SK-N-SH (cell line): Measurements from ENCODE around the gene RPA4. TPM values are rescaled to one million over a fixed set of nuclear protein-coding genes. Genes with fewer than 3 reads are reported as not detected.

Experiments
- CTCF ChIA-PET: fragments of 300-600, 350-600 bp; formaldehyde crosslinking; extraction: SDS; loops from one replicate; lab custom pipeline; 2021; lab: Yijun Ruan, JAX
- POLR2A ChIA-PET: fragments of 350-600 bp; sonication (Branson Sonifier 250); formaldehyde crosslinking; extraction: SDS; loops from one replicate; lab custom pipeline; 2020; ENCODE audit warnings: antibody characterized with exemption, inconsistent platforms; lab: Yijun Ruan, JAX
- DNase-seq: peaks from one replicate; pipeline ENCODE4 v3.0.0; 2012
- H2AFZ ChIP-seq: fragments of 200-600 bp; sonication (generic); 2 replicates; pipeline ENCODE4 v1.8.1; 2016; ENCODE audit warnings: antibody characterized with exemption, mild to moderate bottlenecking, low read depth
- H3F3A ChIP-seq: fragments of 200-600 bp; sonication (generic); replicated peaks from 2 replicates; pipeline ENCODE3; 2016; ENCODE audit warnings: antibody characterized with exemption, mild to moderate bottlenecking; ENCODE audit not compliant: insufficient read depth
- H3K27ac ChIP-seq, 2 experiments: fragments of 200-500 bp in 1 of 2; fragments of 200-600 bp in 1 of 2; sonication (Bioruptor generic) in 1 of 2; sonication (generic), shearing (Covaris generic) in 1 of 2; 2 replicates each; pipeline versions ENCODE4 v1.5.1 to v1.6.1; 2014 to 2016; ENCODE audit warnings: low read depth in 2 of 2, inconsistent platforms in 1 of 2, low read length in 1 of 2, mild to moderate bottlenecking in 1 of 2, mixed read lengths in 1 of 2
- H3K27me3 ChIP-seq: fragments of 200-600 bp; sonication (generic), shearing (Covaris generic); 2 replicates; pipeline ENCODE4 v1.6.1; 2016; ENCODE audit warnings: mixed run types; ENCODE audit not compliant: insufficient read depth
- H3K36me3 ChIP-seq, 2 experiments: fragments of 200-500 bp in 1 of 2; fragments of 200-600 bp in 1 of 2; sonication (Bioruptor generic) in 1 of 2; sonication (generic) in 1 of 2; replicated peaks in 1 of 2; 2 replicates each; pipeline versions ENCODE3 to v1.5.1; 2014 to 2016; ENCODE audit warnings: low read length in 1 of 2, mild to moderate bottlenecking in 1 of 2; ENCODE audit not compliant: insufficient read depth in 2 of 2, control insufficient read depth in 1 of 2
- H3K4me1 ChIP-seq, 2 experiments: fragments of 200-500 bp in 1 of 2; fragments of 200-600 bp in 1 of 2; sonication (Bioruptor generic) in 1 of 2; sonication (generic), shearing (Covaris generic) in 1 of 2; 2 replicates each; pipeline versions ENCODE4 v1.5.1 to v1.6.1; 2014 to 2016; ENCODE audit warnings: low read depth in 1 of 2, low read length in 1 of 2, mixed run types in 1 of 2; ENCODE audit not compliant: insufficient read depth in 2 of 2, control insufficient read depth in 1 of 2
- H3K4me2 ChIP-seq: fragments of 200-600 bp; sonication (generic), shearing (Covaris generic); 2 replicates; pipeline ENCODE4 v1.6.1; 2017; ENCODE audit warnings: mixed run types
- H3K4me3 ChIP-seq, 2 experiments: fragments of 200-500 bp in 1 of 2; fragments of 200-600 bp in 1 of 2; sonication (Bioruptor generic) in 1 of 2; sonication (generic), shearing (Covaris generic) in 1 of 2; 2 replicates each; pipeline versions ENCODE4 v1.5.1 to v1.8.1; 2014 to 2016; ENCODE audit warnings: low read depth in 2 of 2, inconsistent platforms in 1 of 2, low read length in 1 of 2, mild to moderate bottlenecking in 1 of 2, mixed read lengths in 1 of 2, moderate library complexity in 1 of 2
- H3K79me2 ChIP-seq: fragments of 200-600 bp; sonication (generic); 2 replicates; pipeline ENCODE4 v1.8.1; 2017; ENCODE audit warnings: mild to moderate bottlenecking; ENCODE audit not compliant: insufficient read depth
- H3K9ac ChIP-seq: fragments of 200-600 bp; sonication (generic); 2 replicates; pipeline ENCODE4 v1.6.1; 2017; ENCODE audit warnings: mixed run types
- H3K9me2 ChIP-seq: fragments of 200-600 bp; sonication (generic); 2 replicates; pipeline ENCODE4 v1.6.1; 2017; ENCODE audit warnings: mixed run types
- H3K9me3 ChIP-seq: fragments of 200-600 bp; sonication (generic); 2 replicates; pipeline ENCODE4 v1.6.1; 2017; ENCODE audit warnings: mixed run types, mild to moderate bottlenecking, moderate library complexity
- H4K20me1 ChIP-seq: fragments of 200-600 bp; sonication (generic); 2 replicates; pipeline ENCODE4 v1.6.1; 2017; ENCODE audit warnings: mild to moderate bottlenecking, mixed run types; ENCODE audit not compliant: insufficient read depth
- CHD2 ChIP-seq: fragments of 150-350 bp; IDR thresholded peaks from 2 replicates; pipeline ENCODE4 v1.6.1; 2018; ENCODE audit warnings: low read length; ENCODE audit not compliant: partially characterized antibody
- GATA2 ChIP-seq: sonication (generic); formaldehyde crosslinking; IDR thresholded peaks from 2 replicates; pipeline ENCODE4 v1.5.0; 2020; ENCODE audit warnings: mild to moderate bottlenecking, missing genetic modification reagents
- JUND ChIP-seq: IDR thresholded peaks from 2 replicates; pipeline ENCODE4 v1.4.0; 2012
- MEF2A ChIP-seq: IDR thresholded peaks from 2 replicates; pipeline ENCODE4 v1.4.0; 2012; ENCODE audit warnings: low read depth, borderline replicate concordance
- RAD21 ChIP-seq: IDR thresholded peaks from 2 replicates; pipeline ENCODE4 v1.6.1; 2012; ENCODE audit warnings: mild to moderate bottlenecking, low read length
- RCOR1 ChIP-seq: fragments of 150-350 bp; IDR thresholded peaks from 2 replicates; pipeline ENCODE4 v1.6.1; 2017; ENCODE audit warnings: antibody characterized with exemption, low read length
- SIN3A ChIP-seq: IDR thresholded peaks from 2 replicates; pipeline ENCODE4 v1.6.1; 2012; ENCODE audit warnings: low read depth, mild to moderate bottlenecking, low read length, moderate library complexity, borderline replicate concordance
- TAF1 ChIP-seq: IDR thresholded peaks from 2 replicates; pipeline ENCODE4 v1.6.1; 2012; ENCODE audit warnings: low read depth, mild to moderate bottlenecking, low read length, moderate library complexity, borderline replicate concordance
- YY1 ChIP-seq: IDR thresholded peaks from 2 replicates; pipeline ENCODE4 v1.4.0; 2012; ENCODE audit warnings: low read depth, mild to moderate bottlenecking
- WGBS: methylation state at CpG from one replicate; pipeline ENCODE4 v1.1.6; 2017; ENCODE audit warnings: low lambda C conversion rate; 5-methylcytosine and 5-hydroxymethylcytosine counted together
- polyA plus RNA-seq, 3 experiments: library from polyadenylated mRNA; depleted of rRNA; stranded (reverse); fragments of >200 nt; gene quantifications; 2 replicates each; pipeline ENCODE4 v1.2.3, GENCODE V29; 2012
- TF ChIP-seq, protein P1 (sequence below): fragments of 150-350 bp; IDR thresholded peaks from 2 replicates; pipeline ENCODE4 v1.6.1; 2016; ENCODE audit warnings: mild to moderate bottlenecking, low read depth, low read length
- TF ChIP-seq, protein P2 (sequence below): IDR thresholded peaks from 2 replicates; pipeline ENCODE4 v1.4.0; 2012; ENCODE audit warnings: low read depth, borderline replicate concordance
- TF ChIP-seq, protein P3 (sequence below): fragments of 200-600 bp; sonication (generic); IDR thresholded peaks from 2 replicates; pipeline ENCODE4 v1.6.1; 2017; ENCODE audit warnings: antibody characterized with exemption, mild to moderate bottlenecking, moderate library complexity
- TF ChIP-seq, protein P4 (sequence below): IDR thresholded peaks from 2 replicates; pipeline ENCODE4; 2012

Gene RPA4
- polyA plus RNA-seq, 1 of the 3 experiments (the other 2 are of a cell fraction) = 0.10 TPM

DNA sequence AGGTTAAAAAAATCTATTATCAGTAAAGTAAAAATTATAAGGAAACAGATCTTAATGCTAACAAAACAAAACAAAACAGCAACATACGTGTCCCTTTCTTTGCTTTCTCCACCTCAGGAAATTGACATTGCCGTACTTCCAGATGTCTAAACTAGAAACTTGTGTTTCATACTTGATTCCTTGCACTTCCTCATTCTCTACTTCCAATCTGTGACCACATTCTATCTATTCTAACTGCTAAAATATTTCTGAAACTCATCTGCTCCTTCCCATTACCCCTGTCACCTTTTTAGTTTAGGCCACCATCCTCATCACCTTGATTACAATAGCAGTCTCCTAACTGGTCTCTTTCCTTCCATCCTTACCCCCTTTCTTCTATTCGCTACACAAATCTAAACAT lies 22.5 kb upstream of the RPA4 start:
- Histone ChIP-seq H4K20me1 (no peaks in the 10 kb centered on the region), H3K4me3 (no peak overlapping the region), H3K9me2 (no peaks in the 10 kb centered on the region), H3K9me3 (no peaks in the 10 kb centered on the region), H2AFZ (no peak overlapping the region), H3K27ac (no peak overlapping the region), H3K9ac (no peak overlapping the region), H3F3A (no peaks in the 10 kb centered on the region), H3K36me3 (no peaks in the 10 kb centered on the region), H3K4me1 (no peaks in the 10 kb centered on the region), H3K79me2 (no peaks in the 10 kb centered on the region)
- no peak for DNase-seq
- CTCF ChIA-PET = no interaction called here
- TF ChIP-seq, protein P1, sequence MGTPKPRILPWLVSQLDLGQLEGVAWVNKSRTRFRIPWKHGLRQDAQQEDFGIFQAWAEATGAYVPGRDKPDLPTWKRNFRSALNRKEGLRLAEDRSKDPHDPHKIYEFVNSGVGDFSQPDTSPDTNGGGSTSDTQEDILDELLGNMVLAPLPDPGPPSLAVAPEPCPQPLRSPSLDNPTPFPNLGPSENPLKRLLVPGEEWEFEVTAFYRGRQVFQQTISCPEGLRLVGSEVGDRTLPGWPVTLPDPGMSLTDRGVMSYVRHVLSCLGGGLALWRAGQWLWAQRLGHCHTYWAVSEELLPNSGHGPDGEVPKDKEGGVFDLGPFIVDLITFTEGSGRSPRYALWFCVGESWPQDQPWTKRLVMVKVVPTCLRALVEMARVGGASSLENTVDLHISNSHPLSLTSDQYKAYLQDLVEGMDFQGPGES = no peak
- TF ChIP-seq, protein P2, sequence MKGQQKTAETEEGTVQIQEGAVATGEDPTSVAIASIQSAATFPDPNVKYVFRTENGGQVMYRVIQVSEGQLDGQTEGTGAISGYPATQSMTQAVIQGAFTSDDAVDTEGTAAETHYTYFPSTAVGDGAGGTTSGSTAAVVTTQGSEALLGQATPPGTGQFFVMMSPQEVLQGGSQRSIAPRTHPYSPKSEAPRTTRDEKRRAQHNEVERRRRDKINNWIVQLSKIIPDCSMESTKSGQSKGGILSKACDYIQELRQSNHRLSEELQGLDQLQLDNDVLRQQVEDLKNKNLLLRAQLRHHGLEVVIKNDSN = no peak
- no peak for TF ChIP-seq YY1
- no peak for TF ChIP-seq GATA2 (CRISPR knock-in tag)
- no peak for TF ChIP-seq RAD21
- TF ChIP-seq, protein P3, sequence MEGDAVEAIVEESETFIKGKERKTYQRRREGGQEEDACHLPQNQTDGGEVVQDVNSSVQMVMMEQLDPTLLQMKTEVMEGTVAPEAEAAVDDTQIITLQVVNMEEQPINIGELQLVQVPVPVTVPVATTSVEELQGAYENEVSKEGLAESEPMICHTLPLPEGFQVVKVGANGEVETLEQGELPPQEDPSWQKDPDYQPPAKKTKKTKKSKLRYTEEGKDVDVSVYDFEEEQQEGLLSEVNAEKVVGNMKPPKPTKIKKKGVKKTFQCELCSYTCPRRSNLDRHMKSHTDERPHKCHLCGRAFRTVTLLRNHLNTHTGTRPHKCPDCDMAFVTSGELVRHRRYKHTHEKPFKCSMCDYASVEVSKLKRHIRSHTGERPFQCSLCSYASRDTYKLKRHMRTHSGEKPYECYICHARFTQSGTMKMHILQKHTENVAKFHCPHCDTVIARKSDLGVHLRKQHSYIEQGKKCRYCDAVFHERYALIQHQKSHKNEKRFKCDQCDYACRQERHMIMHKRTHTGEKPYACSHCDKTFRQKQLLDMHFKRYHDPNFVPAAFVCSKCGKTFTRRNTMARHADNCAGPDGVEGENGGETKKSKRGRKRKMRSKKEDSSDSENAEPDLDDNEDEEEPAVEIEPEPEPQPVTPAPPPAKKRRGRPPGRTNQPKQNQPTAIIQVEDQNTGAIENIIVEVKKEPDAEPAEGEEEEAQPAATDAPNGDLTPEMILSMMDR = no peak
- TF ChIP-seq TAF1 = no peak
- TF ChIP-seq MEF2A = no peak
- TF ChIP-seq RCOR1 = no peak
- TF ChIP-seq, protein P4, sequence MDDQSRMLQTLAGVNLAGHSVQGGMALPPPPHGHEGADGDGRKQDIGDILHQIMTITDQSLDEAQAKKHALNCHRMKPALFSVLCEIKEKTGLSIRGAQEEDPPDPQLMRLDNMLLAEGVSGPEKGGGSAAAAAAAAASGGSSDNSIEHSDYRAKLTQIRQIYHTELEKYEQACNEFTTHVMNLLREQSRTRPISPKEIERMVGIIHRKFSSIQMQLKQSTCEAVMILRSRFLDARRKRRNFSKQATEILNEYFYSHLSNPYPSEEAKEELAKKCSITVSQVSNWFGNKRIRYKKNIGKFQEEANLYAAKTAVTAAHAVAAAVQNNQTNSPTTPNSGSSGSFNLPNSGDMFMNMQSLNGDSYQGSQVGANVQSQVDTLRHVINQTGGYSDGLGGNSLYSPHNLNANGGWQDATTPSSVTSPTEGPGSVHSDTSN = no peak
- TF ChIP-seq CHD2 = no peak
- TF ChIP-seq, all 33 proteins: peak for 0
- no peak overlapping the region for H3K4me2 ChIP-seq
- POLR2A ChIA-PET = no interaction called here
- H3K27me3 ChIP-seq = no peaks in the 10 kb centered on the region
- WGBS = 50% methylated on average over 3 of the region's 3 CpGs

DNA sequence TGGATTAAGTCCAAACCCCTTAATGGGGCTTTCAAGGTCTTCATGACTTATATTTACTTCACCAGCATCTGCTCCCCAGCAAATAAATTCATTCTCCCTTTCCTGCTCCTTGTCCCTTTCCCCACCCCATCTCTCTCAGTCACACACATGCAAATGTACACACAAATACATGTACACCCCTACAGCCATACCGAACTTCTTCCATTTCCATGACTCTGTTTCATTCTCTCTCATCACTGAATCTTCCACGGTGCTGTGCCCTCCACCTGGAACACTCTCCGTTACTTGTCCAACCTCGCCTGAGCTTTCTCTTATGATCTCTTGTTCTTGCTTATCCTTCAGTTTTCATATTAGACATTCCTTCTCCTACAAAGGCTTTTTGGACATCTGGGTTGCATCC lies 22.0 kb upstream of the RPA4 start:
- no peaks in the 10 kb centered on the region for H3K9me3 ChIP-seq
- no peaks in the 10 kb centered on the region for H3K36me3 ChIP-seq
- WGBS = 45% methylated on average over 4 of the region's 4 CpGs
- POLR2A ChIA-PET = no interaction called here
- no peak for DNase-seq
- no peaks in the 10 kb centered on the region for H3K9me2 ChIP-seq
- no peak overlapping the region for H2AFZ ChIP-seq
- no peaks in the 10 kb centered on the region for H4K20me1 ChIP-seq
- H3K27me3 ChIP-seq = no peaks in the 10 kb centered on the region
- no peak overlapping the region for H3K4me2 ChIP-seq
- H3K9ac ChIP-seq = no peak overlapping the region
- H3K4me3 ChIP-seq = no peak overlapping the region
- H3K79me2 ChIP-seq = no peaks in the 10 kb centered on the region
- CTCF ChIA-PET = no interaction called here
- H3F3A ChIP-seq = no peaks in the 10 kb centered on the region
- H3K27ac ChIP-seq = no peak overlapping the region
- no peak for TF ChIP-seq SIN3A
- TF ChIP-seq JUND = no peak
- H3K4me1 ChIP-seq = no peaks in the 10 kb centered on the region; a peak in 1 of 4 replicates
